ENCODE data around the gene CEP41.

The CEP41 gene

DNA sequence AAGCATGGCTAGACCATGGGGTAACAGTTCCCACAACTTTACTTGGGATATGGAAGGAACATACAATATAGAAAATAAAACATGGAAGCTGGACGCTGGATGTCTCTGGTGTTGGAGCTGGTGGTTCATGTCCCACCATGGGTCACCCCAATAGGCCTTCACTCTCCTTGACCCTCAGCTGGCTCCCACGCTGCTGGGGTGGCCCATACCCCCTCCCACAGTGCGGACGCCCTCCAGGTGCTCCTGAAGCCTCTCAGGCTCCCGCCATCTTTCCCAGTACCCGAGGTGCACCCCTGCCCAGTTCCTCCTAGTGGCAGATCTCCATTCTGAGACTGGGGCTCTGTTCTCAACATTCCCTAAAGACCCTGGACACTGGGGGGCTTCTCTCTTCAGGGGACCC is 66.3 kb downstream of the CEP41 start:
- TF ChIP-seq ZFX (IDR thresholded peaks at IDR 0.05): no peak
- TF ChIP-seq, protein P1, sequence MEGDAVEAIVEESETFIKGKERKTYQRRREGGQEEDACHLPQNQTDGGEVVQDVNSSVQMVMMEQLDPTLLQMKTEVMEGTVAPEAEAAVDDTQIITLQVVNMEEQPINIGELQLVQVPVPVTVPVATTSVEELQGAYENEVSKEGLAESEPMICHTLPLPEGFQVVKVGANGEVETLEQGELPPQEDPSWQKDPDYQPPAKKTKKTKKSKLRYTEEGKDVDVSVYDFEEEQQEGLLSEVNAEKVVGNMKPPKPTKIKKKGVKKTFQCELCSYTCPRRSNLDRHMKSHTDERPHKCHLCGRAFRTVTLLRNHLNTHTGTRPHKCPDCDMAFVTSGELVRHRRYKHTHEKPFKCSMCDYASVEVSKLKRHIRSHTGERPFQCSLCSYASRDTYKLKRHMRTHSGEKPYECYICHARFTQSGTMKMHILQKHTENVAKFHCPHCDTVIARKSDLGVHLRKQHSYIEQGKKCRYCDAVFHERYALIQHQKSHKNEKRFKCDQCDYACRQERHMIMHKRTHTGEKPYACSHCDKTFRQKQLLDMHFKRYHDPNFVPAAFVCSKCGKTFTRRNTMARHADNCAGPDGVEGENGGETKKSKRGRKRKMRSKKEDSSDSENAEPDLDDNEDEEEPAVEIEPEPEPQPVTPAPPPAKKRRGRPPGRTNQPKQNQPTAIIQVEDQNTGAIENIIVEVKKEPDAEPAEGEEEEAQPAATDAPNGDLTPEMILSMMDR (conservative IDR thresholded peaks at IDR 0.05): no peak
- H3K27ac ChIP-seq: peak overlapping the region; percentile 55

DNA sequence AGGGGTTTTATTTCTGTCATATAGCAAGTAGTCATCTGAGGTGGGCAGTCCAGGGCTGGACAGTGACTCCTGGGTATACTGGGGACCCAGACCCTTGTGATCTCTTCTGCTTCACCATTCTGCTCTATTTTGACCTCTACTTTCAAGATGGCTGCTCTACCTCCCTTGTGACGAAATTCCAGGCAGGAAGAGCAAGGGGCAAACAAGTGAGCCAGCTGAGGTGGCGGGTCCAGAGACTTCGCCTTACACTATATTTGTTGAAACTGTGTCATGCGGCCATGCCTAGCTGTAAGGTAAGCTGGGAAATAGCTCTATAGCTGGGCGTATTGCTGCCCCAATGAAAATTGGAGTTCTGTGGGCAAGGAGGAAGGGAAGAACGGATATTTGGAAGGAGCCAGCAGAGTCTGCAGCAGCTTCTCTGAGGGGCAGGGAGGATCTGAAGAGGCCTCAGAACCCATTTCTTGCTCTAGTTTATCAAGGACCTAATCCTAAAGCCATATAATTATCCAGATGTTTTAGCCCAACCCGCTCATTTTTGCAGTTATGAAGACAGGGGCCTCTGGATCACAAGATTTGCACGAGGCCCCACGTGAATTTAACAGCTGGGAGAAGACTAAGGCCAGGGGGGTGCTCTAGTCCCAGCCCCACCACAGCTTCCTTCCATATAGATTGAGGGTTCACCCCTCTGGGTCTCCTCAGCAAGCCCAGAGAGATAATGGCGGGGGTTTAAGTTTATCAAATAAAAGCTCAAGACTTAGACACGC is 68.2 kb downstream of the CEP41 start:
- no peak for TF ChIP-seq ZFX (IDR thresholded peaks at IDR 0.05)
- TF ChIP-seq, protein P1 (conservative IDR thresholded peaks at IDR 0.05): no peak
- H3K27ac ChIP-seq: no peak overlapping the region

DNA sequence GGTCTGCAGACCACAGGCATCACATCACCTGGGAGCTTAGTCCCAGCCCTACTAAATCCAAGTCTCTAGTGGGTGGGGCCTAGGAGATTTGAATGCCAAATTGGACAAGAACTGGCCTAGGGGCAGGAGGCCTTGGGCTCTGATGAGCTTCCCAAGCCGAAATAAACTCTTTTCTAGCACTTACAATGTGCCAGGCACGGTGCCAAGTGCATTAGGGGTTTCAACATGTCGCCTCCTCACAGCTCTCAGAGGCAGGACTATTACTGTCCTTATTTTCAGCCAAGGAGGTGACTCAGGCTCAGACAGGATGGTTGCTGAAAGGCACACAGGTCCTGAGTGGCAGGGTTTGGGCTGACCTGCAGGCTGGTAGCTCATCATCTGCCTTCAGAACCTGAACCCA is 69.8 kb downstream of the CEP41 start:
- H3K27ac ChIP-seq: no peak overlapping the region
- TF ChIP-seq, protein P1 (conservative IDR thresholded peaks at IDR 0.05): no peak
- TF ChIP-seq ZFX (IDR thresholded peaks at IDR 0.05): no peak

DNA sequence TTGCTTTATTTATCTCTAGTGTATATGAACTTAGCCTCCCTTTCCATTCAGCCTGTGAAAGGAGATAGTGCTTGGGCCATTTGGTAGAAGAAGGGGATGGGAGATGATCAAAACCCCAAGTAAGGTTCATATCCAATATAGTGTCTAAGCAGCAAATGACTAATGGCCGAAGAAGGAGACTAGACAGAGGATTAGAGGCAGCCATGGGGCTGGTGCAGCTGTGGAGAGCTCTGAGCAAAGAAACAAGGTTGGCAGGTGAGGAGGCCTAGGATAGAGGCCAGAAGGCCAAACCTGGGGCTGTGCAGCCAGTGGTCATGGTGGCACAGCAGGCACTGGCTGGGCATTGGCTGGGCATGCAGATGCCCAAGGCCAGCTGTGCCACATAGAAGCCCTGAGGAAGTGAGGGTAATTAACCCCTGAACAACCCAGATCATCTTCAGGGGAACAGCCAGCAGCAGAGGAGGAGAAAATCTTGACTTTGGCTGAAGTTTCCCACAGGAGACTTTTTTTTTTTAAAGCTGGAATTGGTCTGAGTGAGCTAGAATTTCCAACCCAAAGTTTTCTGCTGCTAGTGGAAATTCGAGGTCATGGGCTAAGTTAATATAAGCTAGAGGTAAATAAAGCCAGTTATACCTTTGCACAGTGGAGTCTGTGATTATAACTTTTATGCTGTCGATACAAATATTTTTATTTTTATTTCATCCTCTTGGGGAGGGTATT is 70.8 kb downstream of the CEP41 start:
- H3K27ac ChIP-seq: peak overlapping the region; percentile 53
- no peak for TF ChIP-seq ZFX (IDR thresholded peaks at IDR 0.05)
- TF ChIP-seq, protein P1 (conservative IDR thresholded peaks at IDR 0.05): no peak

DNA sequence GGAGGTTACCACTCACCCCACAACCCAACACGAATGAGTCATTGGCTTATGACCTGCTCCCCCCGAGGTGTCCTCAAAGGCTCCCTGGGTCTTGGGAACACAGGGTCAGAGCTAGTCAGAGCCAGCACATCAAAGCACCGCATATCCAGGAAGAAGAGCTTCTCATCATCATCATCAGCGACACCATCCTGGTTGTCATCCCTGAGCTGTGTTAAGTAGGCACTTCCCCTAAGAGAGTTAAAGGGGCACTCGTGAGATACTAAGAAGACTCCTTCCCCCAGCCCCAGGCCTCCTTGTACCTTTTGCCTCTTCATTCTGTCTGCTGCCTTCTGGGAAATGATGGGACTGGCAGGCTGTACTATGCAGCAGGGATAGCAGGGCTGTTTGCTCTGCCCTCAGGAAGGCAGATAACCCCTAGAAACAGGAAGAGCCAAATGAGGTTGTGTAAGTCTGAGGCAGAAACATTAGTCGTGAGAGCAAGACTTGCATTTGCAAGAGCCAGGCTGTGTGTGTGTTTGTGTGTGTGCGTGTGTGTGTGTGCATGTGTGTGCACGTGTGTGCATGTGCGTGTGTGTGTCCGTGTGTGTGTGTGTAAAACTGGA is 71.6 kb downstream of the CEP41 start:
- TF ChIP-seq ZFX (IDR thresholded peaks at IDR 0.05): no peak
- TF ChIP-seq, protein P1 (conservative IDR thresholded peaks at IDR 0.05): no peak
- H3K27ac ChIP-seq: peak overlapping the region; percentile 53

DNA sequence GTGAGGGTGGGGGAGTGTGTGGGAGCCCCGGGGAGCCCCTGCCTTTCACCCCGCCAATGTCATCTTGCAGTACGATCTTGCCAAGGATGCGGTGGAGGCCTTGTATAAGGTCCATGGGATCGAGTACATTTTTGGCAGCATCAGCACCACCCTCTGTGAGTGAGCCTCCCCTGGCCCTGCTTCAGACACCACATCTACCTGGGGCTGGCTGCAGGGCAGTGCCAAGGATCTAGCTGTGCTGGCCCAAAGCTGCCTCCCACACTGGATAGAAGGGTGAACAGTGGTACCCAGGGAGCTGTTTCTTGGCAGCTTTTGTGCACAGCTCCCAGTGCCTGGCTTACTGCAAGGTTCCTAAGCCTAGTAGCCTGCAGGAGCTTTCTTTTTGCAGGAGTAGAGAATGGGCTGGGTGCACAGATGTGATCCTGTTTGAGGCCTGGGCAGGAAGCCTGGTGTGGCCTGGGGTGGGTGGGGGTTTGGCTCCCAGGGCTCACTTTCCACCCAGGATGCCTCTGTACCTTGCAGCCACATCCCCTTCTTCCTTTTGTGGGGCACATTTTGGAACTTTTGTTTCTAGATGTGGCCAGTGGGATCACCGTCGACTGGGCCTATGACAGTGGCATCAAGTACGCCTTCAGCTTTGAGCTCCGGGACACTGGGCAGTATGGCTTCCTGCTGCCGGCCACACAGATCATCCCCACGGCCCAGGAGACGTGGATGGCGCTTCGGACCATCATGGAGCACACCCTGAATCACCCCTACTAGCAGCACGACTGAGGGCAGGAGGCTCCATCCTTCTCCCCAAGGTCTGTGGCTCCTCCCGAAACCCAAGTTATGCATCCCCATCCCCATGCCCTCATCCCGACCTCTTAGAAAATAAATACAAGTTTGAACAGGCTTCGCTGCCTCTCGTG is 72.7 kb downstream of the CEP41 start:
- peak overlapping the region; percentile 53 for H3K27ac ChIP-seq
- no peak for TF ChIP-seq ZFX (IDR thresholded peaks at IDR 0.05)
- TF ChIP-seq, protein P1 (conservative IDR thresholded peaks at IDR 0.05): no peak
